GM19099 (cell line): ENCODE data around the gene GALNT6.

ENCODE experiments used
- POLR2A ChIP-seq: IDR thresholded peaks from 3 replicates; pipeline ENCODE4 v1.6.1; 2011; ENCODE audit warnings: low read depth; ENCODE audit not compliant: insufficient read length; ENCODE audit errors: extremely low read depth

Gene GALNT6

DNA sequence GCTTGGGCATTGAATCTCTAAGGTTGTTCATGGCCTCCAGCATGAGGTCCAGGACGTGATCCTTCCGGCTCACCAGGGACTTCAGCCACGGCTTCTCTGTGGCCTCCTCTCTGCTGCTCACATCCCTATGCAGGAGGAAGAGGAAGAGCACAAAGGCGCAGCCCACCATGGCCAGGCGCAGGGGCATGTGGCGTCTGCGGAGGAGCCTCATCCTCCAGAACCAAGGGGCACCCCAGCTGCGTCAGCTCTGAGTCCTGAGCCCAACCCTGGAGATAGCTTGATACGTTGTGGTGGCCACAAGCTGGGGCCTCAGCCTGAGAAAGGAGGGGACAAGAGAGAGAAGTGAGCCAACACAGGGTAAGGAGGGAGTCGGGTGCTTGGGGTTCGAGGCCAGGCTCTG is 11.6 kb downstream of the GALNT6 start:
- TF ChIP-seq POLR2A = no peak

DNA sequence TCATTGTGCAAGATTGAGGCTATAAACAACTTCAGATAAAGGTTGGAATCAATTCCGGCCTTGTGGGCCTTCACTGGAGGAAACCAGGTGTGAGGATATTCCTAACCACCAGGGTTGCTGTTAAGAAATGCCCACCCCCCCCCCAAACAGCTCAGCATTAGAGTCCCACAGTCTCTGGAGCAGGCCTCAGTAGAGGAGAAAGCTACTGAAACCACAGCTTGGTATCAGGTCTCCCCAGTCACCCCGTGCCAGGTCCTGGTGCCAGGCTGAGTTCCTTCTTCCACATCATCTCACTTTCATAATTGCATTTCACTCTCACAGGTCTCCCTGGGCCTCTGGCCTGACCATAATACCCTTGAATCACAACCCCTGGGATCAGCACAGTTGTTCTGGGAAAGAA is 12.5 kb downstream of the GALNT6 start:
- TF ChIP-seq POLR2A = no peak

DNA sequence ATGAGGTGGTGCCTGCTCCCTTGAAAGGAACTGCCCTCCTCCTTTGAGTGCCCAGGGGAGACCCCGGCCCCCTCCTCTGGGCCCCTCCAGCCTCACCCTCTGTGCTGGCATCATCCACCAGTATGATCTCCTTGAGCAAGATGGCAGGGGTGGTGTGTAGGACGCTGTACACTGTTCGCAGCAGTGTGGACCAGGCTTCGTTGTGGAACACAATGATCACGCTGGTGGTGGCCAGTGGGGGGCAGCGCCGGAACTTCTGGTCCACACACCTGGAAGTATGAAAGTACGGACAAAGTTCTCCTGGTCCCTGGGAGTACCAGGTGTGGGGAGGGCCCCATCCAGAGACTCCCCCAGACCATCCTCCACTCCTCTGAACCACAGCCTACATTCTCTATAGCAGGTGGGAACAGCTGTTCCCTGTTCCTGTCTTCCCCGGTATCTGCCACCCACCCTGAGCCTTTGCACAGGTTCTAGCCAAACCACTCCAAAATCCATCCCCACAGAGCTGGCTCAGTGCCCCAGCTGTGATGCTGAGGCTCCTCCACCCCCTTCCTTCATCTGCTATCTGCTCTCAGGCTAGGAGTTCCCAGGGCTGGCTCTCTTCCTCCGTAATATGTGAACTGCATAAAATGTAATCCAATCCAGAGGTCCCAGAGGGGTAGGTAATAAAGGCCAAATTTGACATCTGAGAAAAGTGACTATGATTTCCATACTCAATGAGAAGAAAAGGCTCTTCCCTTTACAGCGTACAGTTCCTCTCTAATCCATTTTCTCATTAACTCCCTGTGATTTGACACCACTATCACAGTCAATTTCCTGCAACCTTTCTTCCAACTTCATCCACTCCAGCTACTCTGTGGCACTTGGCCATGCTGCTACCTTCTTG is 13.9 kb downstream of the GALNT6 start:
- TF ChIP-seq POLR2A = no peak

DNA sequence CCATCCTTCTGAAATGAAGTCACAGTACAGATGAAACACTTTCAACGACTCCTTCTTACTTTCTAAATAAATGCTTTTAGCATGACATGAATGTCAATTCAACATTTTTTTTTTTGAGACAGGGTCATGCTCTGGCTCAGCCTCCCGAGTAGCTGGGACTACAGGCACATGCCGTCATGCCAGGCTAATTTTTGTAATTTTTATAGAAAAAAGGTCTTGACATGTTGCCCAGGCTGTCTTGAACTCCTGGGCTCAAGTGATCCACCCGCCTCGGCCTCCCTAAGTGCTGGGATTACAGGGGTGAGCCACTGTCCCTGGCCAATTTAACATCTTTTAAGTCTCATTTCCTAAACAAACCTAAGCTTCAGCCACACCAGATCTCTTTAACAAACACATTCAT is 16.4 kb downstream of the GALNT6 start:
- TF ChIP-seq POLR2A = no peak

DNA sequence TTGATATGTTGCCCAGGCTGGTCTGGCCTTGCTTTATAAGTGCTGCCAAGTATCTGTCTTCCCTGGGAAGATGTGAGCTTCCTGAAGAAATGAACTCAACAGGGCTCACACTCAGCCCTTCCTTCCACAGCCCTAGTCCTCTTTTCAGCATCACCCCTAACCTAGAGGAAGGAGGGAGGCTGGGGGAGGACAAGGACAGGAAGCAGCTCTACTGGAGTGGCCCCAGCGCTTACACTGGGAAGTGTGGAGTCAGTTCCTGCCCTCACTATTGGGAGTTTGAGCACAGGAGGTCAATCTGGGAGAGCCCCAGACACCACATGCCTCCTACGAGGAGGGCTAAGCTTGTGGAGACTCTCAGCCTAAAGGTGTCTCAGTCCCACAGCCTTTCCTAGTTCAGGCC is 16.8 kb downstream of the GALNT6 start:
- no peak for TF ChIP-seq POLR2A

DNA sequence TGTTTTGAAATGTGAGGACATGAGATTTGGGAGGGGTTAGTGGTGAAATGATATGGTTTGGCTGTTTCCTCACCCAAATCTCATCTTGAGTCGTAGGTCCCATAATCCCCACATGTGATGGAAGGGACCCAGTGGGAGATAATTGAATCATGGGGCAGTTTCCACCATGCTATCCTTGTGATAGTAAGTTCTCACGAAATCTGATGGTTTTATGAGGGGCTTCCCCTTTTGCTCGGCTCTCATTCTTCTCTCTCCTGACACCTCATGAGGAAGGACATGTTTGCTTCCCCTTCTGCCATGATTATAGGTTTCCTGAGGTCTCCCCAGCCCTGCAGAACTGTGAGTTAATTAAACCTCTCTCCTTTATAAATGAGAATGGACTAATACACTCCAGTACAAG is 18.0 kb downstream of the GALNT6 start:
- TF ChIP-seq POLR2A = no peak

DNA sequence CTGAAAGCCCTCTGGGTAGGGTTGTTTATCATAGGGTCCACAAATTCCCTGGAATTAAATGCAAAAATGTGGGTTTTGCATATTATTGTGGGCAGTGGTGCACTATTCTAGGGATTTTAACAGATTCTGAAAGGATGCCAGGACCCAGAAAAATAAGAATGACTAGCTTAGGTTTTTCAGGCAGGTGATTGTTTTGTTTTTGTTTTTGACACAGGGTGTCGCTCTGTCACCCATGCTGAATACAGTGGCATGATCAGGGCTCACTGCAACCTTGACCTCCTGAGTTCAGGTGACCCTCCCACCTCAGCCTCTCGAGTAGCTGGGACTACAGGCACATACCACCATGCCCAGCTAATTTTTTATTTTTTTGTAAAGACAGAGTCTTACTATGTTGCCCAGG is 19.2 kb downstream of the GALNT6 start:
- no peak for TF ChIP-seq POLR2A

DNA sequence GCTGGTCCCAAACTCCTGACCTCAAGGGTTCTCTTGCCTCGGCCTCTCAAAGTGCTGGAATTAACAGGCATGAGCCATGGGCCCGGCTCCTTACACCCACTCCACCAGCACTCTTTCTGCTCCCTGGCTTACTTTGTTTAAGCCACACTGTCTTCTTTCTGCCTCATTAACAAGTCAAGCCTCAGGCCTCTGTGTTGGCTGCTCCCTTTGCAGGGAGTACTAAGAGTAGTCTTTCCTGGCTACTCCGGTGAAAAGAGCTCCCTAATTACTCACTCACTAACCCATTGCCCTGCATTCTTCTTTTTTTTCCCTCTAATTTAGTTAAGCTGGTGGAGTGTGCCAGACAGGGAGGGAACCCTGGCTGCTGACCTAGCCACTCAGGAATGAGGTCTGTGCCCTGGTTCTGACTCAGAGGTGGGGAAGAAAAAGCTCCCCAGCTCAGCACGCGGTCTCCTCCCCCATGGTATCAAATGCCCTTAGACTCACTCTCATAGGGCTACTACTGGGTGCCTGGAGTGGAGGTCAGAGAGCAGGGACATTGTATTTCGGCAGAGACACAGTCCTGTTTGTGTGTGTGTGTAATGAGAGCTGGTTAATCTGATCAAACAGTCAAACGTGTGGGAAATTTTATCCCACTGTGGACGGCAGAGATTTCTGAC is 19.8 kb downstream of the GALNT6 start:
- no peak for TF ChIP-seq POLR2A

DNA sequence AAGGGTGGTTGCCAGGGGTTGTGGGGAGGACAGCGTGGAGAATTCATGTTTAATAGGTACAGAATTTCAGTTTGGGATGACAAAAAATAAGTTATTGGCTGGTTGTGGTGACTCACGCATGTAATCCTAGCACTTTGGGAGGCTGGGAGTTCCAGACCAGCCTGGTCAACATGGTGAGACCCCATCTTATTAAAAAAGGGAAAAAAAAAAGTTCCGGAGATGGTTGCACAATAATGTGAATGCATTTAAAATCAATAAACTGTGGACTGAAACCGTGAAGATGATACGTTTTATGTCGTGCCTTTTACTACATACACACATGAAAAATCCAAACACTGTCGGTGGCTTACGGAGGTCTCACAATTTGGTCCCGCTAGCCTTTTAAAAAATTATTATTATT is 20.5 kb downstream of the GALNT6 start:
- TF ChIP-seq POLR2A = no peak

DNA sequence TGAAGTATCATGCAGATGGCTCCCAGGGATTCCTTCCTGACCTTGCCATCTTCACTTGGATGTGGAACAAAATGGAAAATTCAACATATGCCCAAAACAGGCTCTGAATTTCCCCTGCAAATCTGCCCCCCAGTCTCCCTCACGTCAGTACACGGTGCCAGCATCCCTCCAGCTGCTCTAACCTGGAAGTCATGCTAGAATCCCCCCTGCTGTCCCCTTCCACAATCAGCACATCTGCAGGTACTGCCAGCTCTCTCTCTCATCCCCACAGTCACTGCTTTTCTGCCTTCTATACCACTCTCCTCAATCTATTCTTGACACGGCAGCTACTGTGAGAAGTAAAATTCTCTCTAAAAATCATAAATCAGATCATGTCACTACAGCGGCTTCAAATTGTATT is 21.6 kb downstream of the GALNT6 start:
- TF ChIP-seq POLR2A = no peak

DNA sequence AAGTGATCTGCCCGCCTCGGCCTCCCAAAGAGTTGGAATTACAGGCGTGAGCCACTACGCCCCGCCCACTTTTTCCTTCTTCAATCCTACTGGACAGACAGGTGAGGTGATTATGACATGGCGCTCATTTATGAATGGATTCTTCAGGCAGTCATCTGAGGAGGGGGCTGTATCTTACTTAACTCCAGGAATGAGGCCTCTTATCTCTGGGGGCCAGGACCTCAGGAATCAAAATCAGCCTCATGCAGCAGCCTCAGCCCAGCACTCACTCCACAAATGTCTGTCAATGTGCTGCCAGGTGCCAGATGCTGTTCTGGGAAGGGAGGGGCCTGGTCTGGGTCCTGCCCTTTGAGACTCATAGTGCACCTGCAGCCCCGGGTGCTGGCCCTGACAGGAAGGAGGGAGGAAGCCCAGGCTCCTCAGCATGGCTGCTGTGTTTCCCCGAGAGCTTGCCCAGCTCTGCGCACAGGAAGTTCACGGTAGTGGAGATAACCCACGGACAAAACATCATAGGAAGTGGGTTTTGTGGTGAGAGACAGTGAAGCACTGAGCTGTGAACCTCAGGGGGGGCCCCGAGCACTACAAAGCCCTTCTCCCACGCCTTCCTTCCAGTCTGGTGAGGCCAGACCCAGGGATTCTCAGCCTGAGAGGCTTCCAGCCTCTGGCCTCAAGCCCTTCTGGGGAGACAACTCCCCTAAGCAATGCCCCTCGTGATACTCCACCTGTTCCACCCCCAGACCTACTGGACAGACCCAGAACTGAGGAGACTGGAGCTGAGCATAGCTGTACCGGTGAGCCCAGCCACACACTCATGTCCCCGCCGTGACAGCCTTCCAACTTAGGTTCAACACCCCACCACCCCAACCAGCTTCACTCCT is 22.3 kb downstream of the GALNT6 start:
- peak; percentile 25 for TF ChIP-seq POLR2A

DNA sequence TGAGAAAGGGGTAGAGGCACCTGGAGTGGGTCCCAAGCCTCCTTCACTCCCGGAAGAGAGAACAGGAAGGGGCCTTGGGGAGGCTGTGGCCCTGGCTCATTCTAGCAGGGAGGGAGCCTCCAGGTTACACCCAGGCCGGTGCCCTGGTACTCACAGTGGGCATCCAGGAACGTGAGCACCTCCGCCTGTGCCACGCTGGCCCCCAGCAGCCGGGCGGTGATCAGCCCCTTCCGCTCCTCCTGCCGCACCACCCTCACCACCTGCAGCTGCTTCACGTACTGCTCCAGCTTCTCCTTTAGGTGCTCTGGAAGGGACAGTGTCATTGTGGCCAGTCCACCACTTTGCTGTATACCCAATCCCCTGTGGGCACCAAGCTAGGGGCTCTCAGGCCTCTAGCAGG is 25.9 kb downstream of the GALNT6 start:
- no peak for TF ChIP-seq POLR2A

DNA sequence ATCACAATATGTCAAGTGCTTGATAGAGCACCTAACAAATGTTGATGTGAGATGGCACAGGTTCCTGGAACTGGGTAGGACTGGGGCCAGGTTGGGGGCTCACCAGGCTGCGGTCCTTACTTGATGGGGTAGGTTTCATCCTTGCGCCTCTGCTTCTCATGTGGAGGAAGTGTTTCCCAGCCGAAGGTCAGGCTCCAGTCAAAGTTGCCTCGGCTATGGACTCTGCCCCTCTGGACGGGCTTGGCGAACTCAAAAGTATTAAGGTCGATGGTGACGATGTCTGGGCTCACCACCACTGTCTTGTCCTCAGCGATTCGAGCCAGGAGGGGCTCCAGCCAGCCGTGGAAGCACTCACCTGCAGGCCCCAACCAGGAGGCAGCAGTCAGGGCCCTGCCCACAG is 27.2 kb downstream of the GALNT6 start:
- no peak for TF ChIP-seq POLR2A

DNA sequence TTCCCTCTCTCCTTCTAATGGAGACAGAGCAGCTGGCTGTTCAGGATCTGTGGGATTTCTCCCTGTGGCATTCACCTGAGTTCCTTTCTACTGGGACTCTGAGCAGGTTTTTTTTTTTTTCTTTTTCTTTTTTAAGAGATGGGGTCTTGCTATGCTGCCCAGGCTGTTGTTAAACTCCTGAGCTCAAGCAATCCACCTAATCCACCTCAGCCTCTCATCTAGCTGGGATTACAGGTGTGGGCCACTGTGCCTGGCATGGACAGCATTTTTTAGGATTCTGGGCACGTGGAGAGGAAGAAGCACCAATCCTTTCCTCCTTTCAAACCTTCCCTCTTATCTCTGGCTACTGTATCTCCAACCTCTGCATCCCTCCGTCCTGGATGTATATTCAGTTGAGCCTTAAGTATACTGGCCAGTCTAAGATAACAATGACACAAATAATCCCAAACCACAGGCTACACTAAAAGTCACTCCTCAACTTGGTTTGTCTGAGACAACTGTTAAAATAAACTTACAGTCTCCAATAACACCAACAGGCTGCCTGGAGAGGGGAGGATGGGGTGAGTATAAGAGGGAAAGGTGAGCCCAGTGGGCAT is 28.4 kb downstream of the GALNT6 start:
- TF ChIP-seq POLR2A = no peak

DNA sequence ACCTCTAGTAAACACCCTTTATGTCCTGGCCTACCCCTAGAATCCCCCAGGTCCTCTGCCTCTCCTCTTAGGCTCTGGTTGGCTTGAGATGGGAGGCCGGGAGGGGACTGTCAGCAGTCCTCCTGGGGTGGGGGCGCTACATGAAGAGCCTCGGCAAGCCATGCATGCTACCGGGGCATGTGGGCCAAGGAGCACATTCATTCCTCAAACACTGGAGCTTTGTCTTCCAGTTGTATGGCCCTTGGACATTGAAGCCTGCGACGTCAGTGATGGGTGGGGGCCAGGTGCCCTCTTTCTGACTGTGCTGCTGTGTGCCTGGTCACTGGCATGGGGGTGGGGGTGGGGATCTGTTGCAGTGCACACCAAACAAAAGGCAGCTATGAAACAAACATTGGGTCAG is 28.9 kb downstream of the GALNT6 start:
- no peak for TF ChIP-seq POLR2A
